ENCODE measurements around the gene KCTD1.
"Not testable (repeated sequence)": the region's sequence is repeated elsewhere in the genome, so short reads cannot be mapped to it uniquely, and the experiment has no call there.

The KCTD1 gene

DNA sequence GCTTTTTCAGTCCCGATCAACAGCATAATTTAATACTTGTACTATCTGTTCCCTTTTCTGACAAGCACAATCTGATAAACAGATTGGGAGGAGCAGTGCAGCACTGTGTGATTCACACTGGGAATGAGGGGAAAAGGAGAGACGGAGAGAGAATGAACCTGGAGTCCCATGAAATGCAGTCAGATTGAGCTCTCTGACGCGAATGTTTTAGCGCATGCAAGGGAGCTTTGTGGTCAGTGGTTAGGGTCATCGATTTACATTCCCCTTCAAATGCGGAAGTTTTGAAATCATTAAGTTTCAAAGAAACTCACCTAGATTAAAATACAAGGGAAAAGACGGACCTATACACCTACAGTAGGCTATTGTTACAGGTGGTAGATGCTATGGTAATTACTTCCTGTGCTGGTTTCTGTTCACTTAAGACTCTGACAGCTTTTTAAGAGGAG is 99.6 kb downstream of the KCTD1 start:
- H3K36me3 ChIP-seq (ENCODE audit: control insufficient read depth in 4 of 4, insufficient read depth in 4 of 4, low read length in 3 of 4) = no peaks in the 10 kb centered on the region
- no peak for DNase-seq
- H3K27ac ChIP-seq (ENCODE audit: insufficient read depth in 1 of 2, low read depth in 1 of 2, low read length in 2 of 2, poor library complexity in 1 of 2, severe bottlenecking in 2 of 2) = no peak overlapping the region
- ChIA-PET POLR2A (no interaction called here), CTCF (no interaction called here)
- no peaks in the 10 kb centered on the region for H3K27me3 ChIP-seq (replicated peaks in 2 of 5; ENCODE audit: control insufficient read depth in 4 of 5, insufficient read depth in 5 of 5, low read length in 4 of 5)
- H3K9me3 ChIP-seq (ENCODE audit: control extremely low read depth in 1 of 5, control insufficient read depth in 4 of 5, insufficient read depth in 2 of 5, low read depth in 1 of 5, low read length in 4 of 5) = peaks cover 0 to 5% (median 0%) of the 10 kb centered on the region in 5 experiments
- WGBS (ENCODE audit: insufficient coverage) = 95% methylated on average over 4 of the region's 8 CpGs
- H3K4me3 ChIP-seq (ENCODE audit: control insufficient read depth in 1 of 7, extremely low read depth in 1 of 7, insufficient read depth in 4 of 7, low read depth in 2 of 7, low read length in 6 of 7) = no peak overlapping the region
- no peaks in the 10 kb centered on the region for H3K4me1 ChIP-seq (ENCODE audit: control extremely low read depth in 1 of 4, control insufficient read depth in 4 of 4, insufficient read depth in 4 of 4, low read length in 3 of 4)

DNA sequence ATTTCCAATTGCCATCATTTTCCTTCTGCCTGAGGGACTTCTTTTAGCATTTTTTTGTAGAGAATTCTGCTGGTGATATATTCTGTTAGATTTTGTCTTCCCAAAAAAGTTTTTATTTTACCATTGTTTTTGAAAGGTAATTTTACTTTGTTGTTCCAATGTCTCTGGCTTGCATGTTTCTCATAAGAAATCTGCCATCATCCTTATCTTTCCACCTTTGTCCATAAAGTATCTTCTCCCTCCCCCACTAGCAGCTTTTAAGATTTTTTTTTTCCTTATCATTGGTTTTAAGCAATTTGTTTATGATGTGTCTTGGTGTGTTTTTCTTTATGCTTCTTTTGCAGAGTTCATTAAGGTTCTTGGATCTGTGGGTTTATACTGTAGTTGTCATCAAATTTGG is 104.5 kb downstream of the KCTD1 start:
- POLR2A ChIA-PET = no interaction called here
- Histone ChIP-seq H3K4me3 (ENCODE audit: control insufficient read depth in 1 of 7, extremely low read depth in 1 of 7, insufficient read depth in 4 of 7, low read depth in 2 of 7, low read length in 6 of 7) (no peak overlapping the region), H3K27ac (ENCODE audit: insufficient read depth in 1 of 2, low read depth in 1 of 2, low read length in 2 of 2, poor library complexity in 1 of 2, severe bottlenecking in 2 of 2) (no peak overlapping the region), H3K9me3 (ENCODE audit: control extremely low read depth in 1 of 5, control insufficient read depth in 4 of 5, insufficient read depth in 2 of 5, low read depth in 1 of 5, low read length in 4 of 5) (peaks cover 0 to 7% (median 0%) of the 10 kb centered on the region in 5 experiments), H3K4me1 (ENCODE audit: control extremely low read depth in 1 of 4, control insufficient read depth in 4 of 4, insufficient read depth in 4 of 4, low read length in 3 of 4) (no peaks in the 10 kb centered on the region), H3K27me3 (replicated peaks in 2 of 5; ENCODE audit: control insufficient read depth in 4 of 5, insufficient read depth in 5 of 5, low read length in 4 of 5) (peaks cover 0 to 5% (median 2%) of the 10 kb centered on the region in 5 experiments), H3K36me3 (ENCODE audit: control insufficient read depth in 4 of 4, insufficient read depth in 4 of 4, low read length in 3 of 4) (no peaks in the 10 kb centered on the region)
- DNase-seq = no peak
- CTCF ChIA-PET = no interaction called here

- Histone ChIP-seq H3K36me3 (ENCODE audit: control insufficient read depth in 4 of 4, insufficient read depth in 4 of 4, low read length in 3 of 4) (no peaks in the 10 kb centered on the region), H3K27me3 (replicated peaks in 2 of 5; ENCODE audit: control insufficient read depth in 4 of 5, insufficient read depth in 5 of 5, low read length in 4 of 5) (peaks cover 0 to 5% (median 2%) of the 10 kb centered on the region in 5 experiments), H3K4me3 (ENCODE audit: control insufficient read depth in 1 of 7, extremely low read depth in 1 of 7, insufficient read depth in 4 of 7, low read depth in 2 of 7, low read length in 6 of 7) (no peak overlapping the region), H3K27ac (ENCODE audit: insufficient read depth in 1 of 2, low read depth in 1 of 2, low read length in 2 of 2, poor library complexity in 1 of 2, severe bottlenecking in 2 of 2) (no peak overlapping the region), H3K4me1 (ENCODE audit: control extremely low read depth in 1 of 4, control insufficient read depth in 4 of 4, insufficient read depth in 4 of 4, low read length in 3 of 4) (no peaks in the 10 kb centered on the region), H3K9me3 (ENCODE audit: control extremely low read depth in 1 of 5, control insufficient read depth in 4 of 5, insufficient read depth in 2 of 5, low read depth in 1 of 5, low read length in 4 of 5) (peaks cover 0 to 7% (median 0%) of the 10 kb centered on the region in 5 experiments)
- WGBS (ENCODE audit: insufficient coverage) = no CpG with 5 or more reads among the region's 3 CpGs
- ChIA-PET CTCF (no interaction called here), POLR2A (no interaction called here)
- no peak for DNase-seq
These were observed 106.2 kb downstream of the KCTD1 start for GRCh38 chr18:26442126-26442525.

DNA sequence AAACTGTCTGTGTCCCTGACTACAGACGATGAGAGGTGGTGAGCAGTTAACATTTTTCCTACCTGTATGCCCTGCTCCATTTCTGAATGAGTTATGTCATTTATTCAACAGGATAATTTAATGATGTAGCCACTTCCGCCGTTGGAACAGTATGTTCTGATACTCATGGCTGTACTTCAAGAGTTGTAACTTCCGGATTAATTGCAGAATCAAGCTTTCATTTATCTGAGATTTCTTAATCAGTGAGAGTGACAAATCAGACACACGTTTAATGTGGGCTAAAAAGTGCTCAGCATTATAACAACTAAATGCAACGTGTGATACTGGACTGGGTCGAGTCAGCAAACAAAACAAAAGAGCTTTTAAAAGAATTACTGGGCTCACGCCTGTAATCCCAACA is 107.7 kb downstream of the KCTD1 start:
- no peak for DNase-seq
- H3K4me3 ChIP-seq (ENCODE audit: control insufficient read depth in 1 of 7, extremely low read depth in 1 of 7, insufficient read depth in 4 of 7, low read depth in 2 of 7, low read length in 6 of 7) = no peak overlapping the region
- no peaks in the 10 kb centered on the region for H3K4me1 ChIP-seq (ENCODE audit: control extremely low read depth in 1 of 4, control insufficient read depth in 4 of 4, insufficient read depth in 4 of 4, low read length in 3 of 4)
- POLR2A ChIA-PET = interaction anchor here (0.6 kb wide), 1 partner anchor 565 kb away, joined by 3 read pairs; no protein-coding TSS in a partner anchor
- peaks cover 0 to 9% (median 2%) of the 10 kb centered on the region in 5 experiments for H3K27me3 ChIP-seq (replicated peaks in 2 of 5; ENCODE audit: control insufficient read depth in 4 of 5, insufficient read depth in 5 of 5, low read length in 4 of 5)
- no peak overlapping the region for H3K27ac ChIP-seq (ENCODE audit: insufficient read depth in 1 of 2, low read depth in 1 of 2, low read length in 2 of 2, poor library complexity in 1 of 2, severe bottlenecking in 2 of 2)
- 85% methylated on average over 8 of the region's 8 CpGs for WGBS (ENCODE audit: insufficient coverage)
- H3K9me3 ChIP-seq (ENCODE audit: control extremely low read depth in 1 of 5, control insufficient read depth in 4 of 5, insufficient read depth in 2 of 5, low read depth in 1 of 5, low read length in 4 of 5) = peaks cover 0 to 7% (median 0%) of the 10 kb centered on the region in 5 experiments
- CTCF ChIA-PET = no interaction called here
- H3K36me3 ChIP-seq (ENCODE audit: control insufficient read depth in 4 of 4, insufficient read depth in 4 of 4, low read length in 3 of 4) = no peaks in the 10 kb centered on the region

GRCh38 chr18:26439537-26439936 is 108.8 kb downstream of the KCTD1 start:
- Histone ChIP-seq H3K36me3 (ENCODE audit: control insufficient read depth in 4 of 4, insufficient read depth in 4 of 4, low read length in 3 of 4) (no peaks in the 10 kb centered on the region), H3K9me3 (ENCODE audit: control extremely low read depth in 1 of 5, control insufficient read depth in 4 of 5, insufficient read depth in 2 of 5, low read depth in 1 of 5, low read length in 4 of 5) (peaks cover 0 to 7% (median 0%) of the 10 kb centered on the region in 5 experiments), H3K4me1 (ENCODE audit: control extremely low read depth in 1 of 4, control insufficient read depth in 4 of 4, insufficient read depth in 4 of 4, low read length in 3 of 4) (no peaks in the 10 kb centered on the region), H3K27me3 (replicated peaks in 2 of 5; ENCODE audit: control insufficient read depth in 4 of 5, insufficient read depth in 5 of 5, low read length in 4 of 5) (peaks cover 0 to 9% (median 2%) of the 10 kb centered on the region in 5 experiments), H3K27ac (ENCODE audit: insufficient read depth in 1 of 2, low read depth in 1 of 2, low read length in 2 of 2, poor library complexity in 1 of 2, severe bottlenecking in 2 of 2) (no peak overlapping the region), H3K4me3 (ENCODE audit: control insufficient read depth in 1 of 7, extremely low read depth in 1 of 7, insufficient read depth in 4 of 7, low read depth in 2 of 7, low read length in 6 of 7) (no peak overlapping the region)
- WGBS (ENCODE audit: insufficient coverage) = 87% methylated on average over 4 of the region's 4 CpGs
- CTCF ChIA-PET = interaction anchor here (0.6 to 1.7 kb wide), 2 partner anchors 28 to 705 kb away, joined by 4 read pairs; no protein-coding TSS in a partner anchor
- POLR2A ChIA-PET = no interaction called here
- DNase-seq = no peak

DNA sequence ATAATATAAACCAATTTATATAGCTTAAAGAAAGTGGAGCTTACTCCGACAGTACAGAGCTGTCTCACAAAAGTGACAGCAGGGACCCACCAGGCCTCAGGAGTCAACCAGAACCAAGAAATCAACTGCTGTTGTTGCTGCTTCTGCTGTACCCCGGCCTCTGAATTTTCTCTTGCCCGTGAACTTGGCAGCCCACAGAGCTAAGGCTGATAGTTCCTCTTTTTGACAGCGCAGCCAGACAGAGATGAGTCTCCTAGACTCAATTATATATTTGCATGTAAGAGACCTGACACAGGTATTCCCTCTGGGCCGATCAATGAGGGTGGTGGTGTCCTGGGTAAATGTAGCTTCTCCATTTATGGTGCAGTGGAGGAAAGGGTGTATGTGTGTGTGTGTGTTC is 109.4 kb downstream of the KCTD1 start:
- CTCF ChIA-PET = interaction anchor here (1.7 kb wide), 1 partner anchor 29 kb away, joined by 4 read pairs; no protein-coding TSS in a partner anchor

DNA sequence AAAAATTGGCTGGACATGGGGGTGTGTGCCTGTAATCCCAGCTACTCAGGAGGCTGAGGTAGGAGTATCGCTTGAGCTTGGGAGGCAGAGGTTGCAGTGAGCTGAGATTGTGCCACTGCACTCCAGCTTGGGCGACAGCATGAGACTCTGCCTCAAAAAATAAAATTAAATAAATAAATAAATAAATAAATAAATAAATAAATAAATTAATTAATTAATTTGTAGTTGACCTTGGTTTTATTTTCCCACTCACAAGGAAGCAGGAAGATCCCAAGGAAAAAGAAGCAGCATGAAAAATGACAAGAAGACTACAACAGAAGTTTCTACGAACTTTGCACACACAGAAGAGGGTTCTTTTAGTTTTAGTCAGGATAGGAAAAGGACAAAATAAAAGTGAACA is 110.7 kb downstream of the KCTD1 start:
- no CpG with 5 or more reads among the region's 3 CpGs for WGBS (ENCODE audit: insufficient coverage)
- CTCF ChIA-PET = not testable (repeated sequence)

More for the DNA sequence above, 109.4 kb downstream of the KCTD1 start:
- peak; percentile 15 to 66 (median 52) for DNase-seq
- peaks cover 0 to 4% (median 0%) of the 10 kb centered on the region in 5 experiments for H3K9me3 ChIP-seq (ENCODE audit: control extremely low read depth in 1 of 5, control insufficient read depth in 4 of 5, insufficient read depth in 2 of 5, low read depth in 1 of 5, low read length in 4 of 5)
- H3K4me3 ChIP-seq (ENCODE audit: control insufficient read depth in 1 of 7, extremely low read depth in 1 of 7, insufficient read depth in 4 of 7, low read depth in 2 of 7, low read length in 6 of 7) = no peak overlapping the region
- H3K4me1 ChIP-seq (ENCODE audit: control extremely low read depth in 1 of 4, control insufficient read depth in 4 of 4, insufficient read depth in 4 of 4, low read length in 3 of 4) = no peaks in the 10 kb centered on the region
- peaks cover 0 to 9% (median 2%) of the 10 kb centered on the region in 5 experiments for H3K27me3 ChIP-seq (replicated peaks in 2 of 5; ENCODE audit: control insufficient read depth in 4 of 5, insufficient read depth in 5 of 5, low read length in 4 of 5)
- no peaks in the 10 kb centered on the region for H3K36me3 ChIP-seq (ENCODE audit: control insufficient read depth in 4 of 4, insufficient read depth in 4 of 4, low read length in 3 of 4)
- POLR2A ChIA-PET = no interaction called here
- 69% methylated on average over 4 of the region's 5 CpGs for WGBS (ENCODE audit: insufficient coverage)
- H3K27ac ChIP-seq (ENCODE audit: insufficient read depth in 1 of 2, low read depth in 1 of 2, low read length in 2 of 2, poor library complexity in 1 of 2, severe bottlenecking in 2 of 2) = no peak overlapping the region

More for the DNA sequence above, 110.7 kb downstream of the KCTD1 start:
- H3K9me3 ChIP-seq (ENCODE audit: control extremely low read depth in 1 of 5, control insufficient read depth in 4 of 5, insufficient read depth in 2 of 5, low read depth in 1 of 5, low read length in 4 of 5); POLR2A ChIA-PET; H3K36me3 ChIP-seq (ENCODE audit: control insufficient read depth in 4 of 4, insufficient read depth in 4 of 4, low read length in 3 of 4); H3K27ac ChIP-seq (ENCODE audit: insufficient read depth in 1 of 2, low read depth in 1 of 2, low read length in 2 of 2, poor library complexity in 1 of 2, severe bottlenecking in 2 of 2); DNase-seq; H3K4me1 ChIP-seq (ENCODE audit: control extremely low read depth in 1 of 4, control insufficient read depth in 4 of 4, insufficient read depth in 4 of 4, low read length in 3 of 4); H3K4me3 ChIP-seq (ENCODE audit: control insufficient read depth in 1 of 7, extremely low read depth in 1 of 7, insufficient read depth in 4 of 7, low read depth in 2 of 7, low read length in 6 of 7); H3K27me3 ChIP-seq (replicated peaks in 2 of 5; ENCODE audit: control insufficient read depth in 4 of 5, insufficient read depth in 5 of 5, low read length in 4 of 5): not testable (repeated sequence)
